Right atrium auricular region (tissue), 2 donors: ENCODE data around the gene NEGR1. TPM values are rescaled to one million over a fixed set of nuclear protein-coding genes. Genes with fewer than 3 reads are reported as not detected.

Experiments
- DNase-seq: peaks from one replicate; pipeline ENCODE4 v3.0.0-alpha.2; 2019; ENCODE audit warnings: low spot score
- H3K27ac ChIP-seq, 2 donors: fragments of 200-600 bp; sonication (generic); 1 replicate in 1 of 2; 2 replicates in 1 of 2; pipeline ENCODE4 v1.5.1; 2016 to 2019
- H3K27me3 ChIP-seq, 2 donors: fragments of 200-600 bp; sonication (generic); one replicate each; pipeline versions ENCODE4 v1.5.1 to v1.6.0; 2017 to 2019
- H3K36me3 ChIP-seq: fragments of 200-600 bp; sonication (generic); one replicate; pipeline ENCODE4 v1.5.1; 2016
- H3K4me1 ChIP-seq, 2 donors: fragments of 200-600 bp; sonication (generic); one replicate each; pipeline versions ENCODE4 v1.5.1 to v1.6.0; 2017 to 2019
- H3K4me3 ChIP-seq, 2 donors: fragments of 200-600 bp; sonication (generic); 1 replicate in 1 of 2; 2 replicates in 1 of 2; pipeline ENCODE4 v1.5.1; 2017 to 2019; ENCODE audit warnings: mild to moderate bottlenecking in 1 of 2, moderate library complexity in 1 of 2
- H3K9me3 ChIP-seq, 2 donors: fragments of 200-600 bp; sonication (generic); one replicate each; pipeline ENCODE4 v1.5.1; 2019
- total RNA-seq, 2 donors: library from RNA; depleted of rRNA; stranded (reverse); fragments of >200 nt; gene quantifications; one replicate each; pipeline ENCODE4 v1.1.0, GENCODE V29; 2016
- TF ChIP-seq, protein P1 (sequence below), 2 donors: fragments of 200-600 bp; sonication (generic); IDR thresholded peaks; one replicate each; pipeline ENCODE4 v1.5.1; 2019; ENCODE audit warnings: antibody characterized with exemption in 2 of 2

NEGR1 gene
- total RNA-seq, 2 donors from 2014 or later = 9.3 to 9.9 TPM

DNA sequence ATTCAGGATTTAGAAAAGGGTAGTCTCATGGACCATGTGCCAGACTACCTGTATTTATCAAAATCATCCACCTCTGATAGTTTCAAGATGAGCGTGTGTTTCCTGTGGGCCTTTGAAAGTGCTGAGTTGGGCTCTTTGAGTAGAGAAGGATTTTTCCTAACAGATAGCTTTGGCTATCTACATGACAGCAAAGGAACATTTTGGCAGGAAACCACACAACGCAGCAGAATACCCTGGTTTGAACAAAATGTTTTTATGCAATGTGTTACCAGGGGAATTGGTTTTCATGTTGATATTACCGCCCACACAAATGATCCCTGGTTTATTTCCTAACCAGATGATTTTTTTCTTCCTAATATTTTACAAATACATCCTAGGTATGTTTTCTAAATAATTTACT is 431.4 kb downstream of the NEGR1 start:
- peak overlapping the region in 1 of 2 donors; percentile 52 for H3K27ac ChIP-seq
- no peaks in the 10 kb centered on the region for H3K27me3 ChIP-seq
- H3K4me3 ChIP-seq = no peak overlapping the region
- TF ChIP-seq, protein P1, sequence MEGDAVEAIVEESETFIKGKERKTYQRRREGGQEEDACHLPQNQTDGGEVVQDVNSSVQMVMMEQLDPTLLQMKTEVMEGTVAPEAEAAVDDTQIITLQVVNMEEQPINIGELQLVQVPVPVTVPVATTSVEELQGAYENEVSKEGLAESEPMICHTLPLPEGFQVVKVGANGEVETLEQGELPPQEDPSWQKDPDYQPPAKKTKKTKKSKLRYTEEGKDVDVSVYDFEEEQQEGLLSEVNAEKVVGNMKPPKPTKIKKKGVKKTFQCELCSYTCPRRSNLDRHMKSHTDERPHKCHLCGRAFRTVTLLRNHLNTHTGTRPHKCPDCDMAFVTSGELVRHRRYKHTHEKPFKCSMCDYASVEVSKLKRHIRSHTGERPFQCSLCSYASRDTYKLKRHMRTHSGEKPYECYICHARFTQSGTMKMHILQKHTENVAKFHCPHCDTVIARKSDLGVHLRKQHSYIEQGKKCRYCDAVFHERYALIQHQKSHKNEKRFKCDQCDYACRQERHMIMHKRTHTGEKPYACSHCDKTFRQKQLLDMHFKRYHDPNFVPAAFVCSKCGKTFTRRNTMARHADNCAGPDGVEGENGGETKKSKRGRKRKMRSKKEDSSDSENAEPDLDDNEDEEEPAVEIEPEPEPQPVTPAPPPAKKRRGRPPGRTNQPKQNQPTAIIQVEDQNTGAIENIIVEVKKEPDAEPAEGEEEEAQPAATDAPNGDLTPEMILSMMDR (IDR thresholded peaks at IDR 0.05) = no peak
- no peaks in the 10 kb centered on the region for H3K36me3 ChIP-seq
- peak; percentile 58 for DNase-seq
- H3K9me3 ChIP-seq = no peaks in the 10 kb centered on the region
- no peaks in the 10 kb centered on the region for H3K4me1 ChIP-seq

DNA sequence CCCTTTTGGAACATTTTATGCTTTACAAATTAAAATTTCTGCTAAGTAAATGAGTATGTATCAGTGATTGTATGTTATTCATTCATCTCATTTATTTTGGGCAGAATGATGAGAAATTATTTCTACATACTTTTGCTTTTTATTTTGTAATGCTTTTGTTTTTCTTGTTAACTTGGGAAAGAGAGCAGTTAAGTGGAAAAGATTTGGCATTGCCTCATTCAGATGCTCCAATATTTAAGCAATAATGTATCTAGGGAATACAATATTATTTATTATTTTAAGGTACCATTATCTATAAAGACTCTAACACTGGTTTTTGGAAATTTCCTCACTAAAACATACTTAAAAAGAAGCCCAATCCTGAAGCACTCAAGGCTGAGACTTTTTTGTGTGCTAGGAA is 431.8 kb downstream of the NEGR1 start:
- Histone ChIP-seq H3K36me3 (no peaks in the 10 kb centered on the region), H3K9me3 (no peaks in the 10 kb centered on the region), H3K4me3 (no peak overlapping the region), H3K27ac (peak overlapping the region; percentile 1 to 52), H3K4me1 (no peaks in the 10 kb centered on the region), H3K27me3 (no peaks in the 10 kb centered on the region)
- no peak for DNase-seq
- TF ChIP-seq, protein P1 (IDR thresholded peaks at IDR 0.05) = no peak

DNA sequence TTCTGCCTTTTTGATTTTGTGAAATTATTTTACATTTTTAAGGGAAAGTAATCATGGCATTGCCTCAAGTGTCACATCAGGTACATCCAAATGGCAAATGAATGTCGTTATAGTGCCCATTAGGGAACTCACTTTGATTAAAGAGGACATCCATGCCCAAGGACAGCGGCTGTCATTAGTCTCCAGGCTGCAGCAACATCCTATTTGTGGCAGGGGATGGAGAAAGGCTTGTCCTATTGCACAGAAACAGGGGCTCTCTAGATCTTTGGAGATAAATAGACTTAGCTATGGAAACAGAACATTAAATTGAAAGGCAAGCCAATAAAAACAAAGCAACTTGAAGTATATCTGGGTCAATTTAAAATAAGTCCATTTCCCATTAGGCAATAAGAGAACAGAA is 439.3 kb downstream of the NEGR1 start:
- no peaks in the 10 kb centered on the region for H3K4me1 ChIP-seq
- no peak for DNase-seq
- H3K36me3 ChIP-seq = no peaks in the 10 kb centered on the region
- no peaks in the 10 kb centered on the region for H3K27me3 ChIP-seq
- H3K9me3 ChIP-seq = no peaks in the 10 kb centered on the region
- TF ChIP-seq, protein P1 (IDR thresholded peaks at IDR 0.05) = no peak
- H3K4me3 ChIP-seq = no peak overlapping the region
- no peak overlapping the region for H3K27ac ChIP-seq

DNA sequence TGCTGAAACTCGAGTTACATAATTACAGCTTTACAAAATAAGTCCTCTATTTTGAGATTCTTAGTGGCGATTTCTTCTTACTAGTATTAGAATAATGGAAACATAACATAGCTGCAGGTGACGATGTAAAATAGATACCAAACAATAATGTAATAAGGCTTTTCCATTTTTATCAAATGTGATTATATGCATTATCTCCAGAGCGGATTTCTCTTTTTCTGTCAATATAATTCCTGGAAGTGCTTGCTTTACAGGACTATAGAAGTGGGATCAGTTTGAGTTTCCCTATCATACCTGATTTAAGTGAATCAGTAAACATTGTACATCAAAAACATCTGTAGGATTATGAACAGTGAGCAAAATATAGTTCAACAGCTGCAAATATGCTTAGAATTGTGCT is 442.5 kb downstream of the NEGR1 start:
- TF ChIP-seq, protein P1 (IDR thresholded peaks at IDR 0.05) = no peak
- H3K9me3 ChIP-seq = no peaks in the 10 kb centered on the region
- no peak for DNase-seq

DNA sequence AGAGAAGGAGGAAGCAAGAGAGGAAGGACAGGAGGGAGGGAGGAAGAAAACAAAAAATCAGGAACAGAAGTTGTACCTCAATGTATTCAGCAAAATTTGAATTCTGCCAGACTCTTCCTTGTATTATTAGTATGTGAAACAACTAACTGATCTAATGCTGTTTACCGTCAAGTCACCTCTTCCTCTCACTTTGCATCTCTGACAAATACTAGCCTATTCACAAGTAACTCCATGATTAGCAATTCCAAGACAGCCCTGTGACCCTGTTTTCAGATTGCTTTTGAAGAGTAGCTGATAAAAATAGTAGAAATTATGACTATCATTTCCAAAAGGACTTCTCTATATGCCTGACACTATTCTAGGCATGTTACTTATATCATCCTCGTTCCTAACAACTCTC is 445.4 kb downstream of the NEGR1 start:
- Histone ChIP-seq H3K4me1 (peaks cover 0 to 5% of the 10 kb centered on the region in 2 donors), H3K4me3 (no peak overlapping the region), H3K27me3 (no peaks in the 10 kb centered on the region), H3K36me3 (no peaks in the 10 kb centered on the region), H3K9me3 (no peaks in the 10 kb centered on the region), H3K27ac (no peak overlapping the region)
- TF ChIP-seq, protein P1 (IDR thresholded peaks at IDR 0.05) = no peak
- DNase-seq = no peak

More for the DNA sequence above, 442.5 kb downstream of the NEGR1 start:
- no peaks in the 10 kb centered on the region for H3K4me1 ChIP-seq
- no peak overlapping the region for H3K4me3 ChIP-seq
- H3K36me3 ChIP-seq = no peaks in the 10 kb centered on the region
- H3K27ac ChIP-seq = no peak overlapping the region
- no peaks in the 10 kb centered on the region for H3K27me3 ChIP-seq

DNA sequence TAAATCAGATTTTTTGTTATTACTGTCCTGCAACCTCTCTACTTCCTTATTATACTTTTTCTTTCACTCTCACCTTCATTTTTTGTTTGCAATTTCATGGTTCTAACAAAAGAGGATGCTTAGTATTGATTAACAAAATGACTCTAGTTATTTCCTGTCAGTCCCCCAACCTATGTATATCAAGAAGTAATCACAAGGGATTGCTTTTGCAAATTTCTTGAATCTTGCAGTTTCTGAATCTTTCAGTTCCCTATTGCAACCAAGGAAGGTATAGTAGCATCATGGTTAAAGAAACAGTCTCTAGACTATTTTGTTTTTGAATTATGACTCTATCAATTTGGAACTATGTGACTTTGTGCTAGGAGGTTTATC is 446.9 kb downstream of the NEGR1 start:
- H3K4me3 ChIP-seq = no peak overlapping the region
- no peaks in the 10 kb centered on the region for H3K9me3 ChIP-seq
- peaks cover 0 to 5% of the 10 kb centered on the region in 2 donors for H3K4me1 ChIP-seq
- no peak overlapping the region for H3K27ac ChIP-seq
- TF ChIP-seq, protein P1 (IDR thresholded peaks at IDR 0.05) = no peak
- DNase-seq = no peak
- H3K36me3 ChIP-seq = no peaks in the 10 kb centered on the region
- H3K27me3 ChIP-seq = no peaks in the 10 kb centered on the region
